OCI-LY1 (cell line): ENCODE data around the gene KLK2.

Experiments
- EZH2 ChIP-seq: fragments of 200-600 bp; sonication (generic), shearing (Covaris generic); IDR thresholded peaks from 2 replicates; pipeline ENCODE4 v1.8.0; 2017; ENCODE audit warnings: borderline replicate concordance, mixed run types, mild to moderate bottlenecking, antibody characterized with exemption, low read length, moderate library complexity, mixed read lengths
- TF ChIP-seq, protein P1 (sequence below): fragments of 200-600 bp; sonication (generic), shearing (Covaris generic); IDR thresholded peaks from 2 replicates; pipeline ENCODE4 v1.5.1; 2017; ENCODE audit warnings: mild to moderate bottlenecking, antibody characterized with exemption, low read length, moderate library complexity, mixed read lengths

DNA sequence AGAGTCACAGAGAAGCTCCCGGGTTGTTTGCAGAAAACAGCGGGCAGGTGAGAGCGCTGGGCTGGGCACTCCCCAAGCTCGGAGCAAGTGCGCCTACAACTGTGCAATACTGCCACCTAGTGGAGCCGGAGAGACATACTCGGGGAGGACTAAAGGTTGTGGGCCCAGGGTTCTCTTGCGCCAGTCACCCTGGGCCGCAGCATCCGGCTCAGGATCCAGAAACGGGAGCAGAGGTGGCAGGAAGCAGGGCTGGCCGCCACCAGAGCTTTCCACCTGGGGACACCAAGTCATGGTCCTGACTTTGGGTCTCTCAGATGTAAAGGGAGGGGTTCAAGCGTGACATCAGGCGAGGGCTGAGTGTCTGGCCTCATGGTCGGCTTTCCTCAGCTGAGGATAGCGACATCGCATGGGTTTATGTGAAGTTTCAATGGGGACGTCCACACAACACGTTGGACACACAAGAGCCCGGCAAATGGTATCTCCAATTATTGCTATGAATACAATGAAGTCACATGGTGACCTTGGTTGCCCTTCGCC is 49.1 kb downstream of the KLK2 start:
- TF ChIP-seq EZH2 = no peak
- TF ChIP-seq, protein P1, sequence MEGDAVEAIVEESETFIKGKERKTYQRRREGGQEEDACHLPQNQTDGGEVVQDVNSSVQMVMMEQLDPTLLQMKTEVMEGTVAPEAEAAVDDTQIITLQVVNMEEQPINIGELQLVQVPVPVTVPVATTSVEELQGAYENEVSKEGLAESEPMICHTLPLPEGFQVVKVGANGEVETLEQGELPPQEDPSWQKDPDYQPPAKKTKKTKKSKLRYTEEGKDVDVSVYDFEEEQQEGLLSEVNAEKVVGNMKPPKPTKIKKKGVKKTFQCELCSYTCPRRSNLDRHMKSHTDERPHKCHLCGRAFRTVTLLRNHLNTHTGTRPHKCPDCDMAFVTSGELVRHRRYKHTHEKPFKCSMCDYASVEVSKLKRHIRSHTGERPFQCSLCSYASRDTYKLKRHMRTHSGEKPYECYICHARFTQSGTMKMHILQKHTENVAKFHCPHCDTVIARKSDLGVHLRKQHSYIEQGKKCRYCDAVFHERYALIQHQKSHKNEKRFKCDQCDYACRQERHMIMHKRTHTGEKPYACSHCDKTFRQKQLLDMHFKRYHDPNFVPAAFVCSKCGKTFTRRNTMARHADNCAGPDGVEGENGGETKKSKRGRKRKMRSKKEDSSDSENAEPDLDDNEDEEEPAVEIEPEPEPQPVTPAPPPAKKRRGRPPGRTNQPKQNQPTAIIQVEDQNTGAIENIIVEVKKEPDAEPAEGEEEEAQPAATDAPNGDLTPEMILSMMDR = peak; percentile 83
